DND-41 (cell line): Measurements from ENCODE around the gene TSSC4.

Source experiments
- CTCF ChIP-seq: IDR thresholded peaks from 2 replicates; pipeline ENCODE4 v1.5.1; 2012; ENCODE audit warnings: borderline replicate concordance, low read length, moderate library complexity, mild to moderate bottlenecking; ENCODE audit not compliant: poor library complexity, severe bottlenecking; ENCODE audit errors: extremely low read depth
- EZH2 ChIP-seq: IDR thresholded peaks from 3 replicates; pipeline ENCODE4 v1.6.1; 2012; ENCODE audit warnings: borderline replicate concordance, low read depth, mild to moderate bottlenecking, moderate library complexity, low read length, inconsistent platforms; ENCODE audit not compliant: severe bottlenecking

DNA sequence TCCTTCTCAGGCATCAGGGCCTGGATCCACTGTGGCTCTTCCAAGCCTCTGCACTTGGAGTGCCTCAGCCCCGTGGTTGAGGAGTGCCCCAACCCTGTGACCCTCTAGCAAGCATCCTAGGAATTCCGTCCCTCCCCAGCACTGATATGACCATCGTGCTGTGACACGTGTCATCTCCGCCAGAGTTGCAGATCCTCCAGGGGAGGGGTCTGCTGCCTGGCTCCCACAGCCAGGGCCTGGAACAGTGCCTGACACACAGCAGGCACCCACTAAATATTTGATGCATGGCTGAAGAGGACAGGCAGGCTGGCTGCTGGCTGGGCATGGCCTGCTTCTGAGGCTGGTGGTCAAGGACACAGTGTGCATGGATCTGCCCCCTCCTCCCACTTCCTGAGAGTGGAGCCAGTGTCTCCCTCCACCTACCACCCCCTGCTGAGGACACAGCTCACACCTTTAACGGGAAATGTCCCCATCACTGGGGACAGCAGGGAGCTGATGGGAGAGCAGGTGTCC, 25.2 kb upstream of the TSSC4 start:
- no peak for TF ChIP-seq CTCF
- TF ChIP-seq EZH2 = no peak
